HCT116 (cell line): ENCODE measurements around the gene ERCC5. TPM values are rescaled to one million over a fixed set of nuclear protein-coding genes. Genes with fewer than 3 reads are reported as not detected.

ENCODE experiments used
- ATAC-seq: fragments of 200-7000 bp; cut with Tn5 transposase; 2 replicates; pipeline ENCODE4 v1.9.1; 2020; ENCODE audit warnings: mild to moderate bottlenecking, moderate library complexity
- BruUV-seq: library from RNA; stranded (reverse); fragments of 400-500 nt; replicated peaks from 2 replicates; lab custom pipeline; 2021; lab: Mats Ljungman, UMichigan
- CTCF ChIA-PET: fragments of 300-600 bp; sonication (Branson Sonifier 250); formaldehyde crosslinking; loops from one replicate; lab custom pipeline; 2021; ENCODE audit warnings: antibody characterized with exemption; lab: Charles Lee
- POLR2A ChIA-PET: fragments of 300-600, 350-600 bp; sonication (Branson Sonifier 250); formaldehyde crosslinking; loops from one replicate; lab custom pipeline; 2021; ENCODE audit warnings: antibody characterized with exemption; lab: Charles Lee
- RAD21 ChIA-PET, 2 experiments: fragments of 300-600 bp; sonication (Branson Sonifier 250); formaldehyde crosslinking; loops; one replicate each; lab custom pipeline; 2023; ENCODE audit warnings: low total read pairs in 2 of 2; ENCODE audit not compliant: uncharacterized antibody in 2 of 2, unreplicated experiment in 2 of 2, low non-redundant PET in 1 of 2; lab: Charles Lee
- DNase-seq: peaks from one replicate; pipeline ENCODE4 v3.0.0-alpha.2; 2010; ENCODE audit warnings: low read depth, low spot score
- H2AFZ ChIP-seq: fragments of 200-600 bp; shearing (Covaris generic), sonication (generic); 2 replicates; pipeline ENCODE4 v1.6.1; 2017; ENCODE audit warnings: low read depth, mixed run types, mixed read lengths, antibody characterized with exemption, low read length; ENCODE audit not compliant: poor library complexity, severe bottlenecking
- H3K27ac ChIP-seq: 2 replicates; pipeline ENCODE4 v1.5.1; 2012; ENCODE audit warnings: low read depth, low read length
- H3K27me3 ChIP-seq: fragments of 200-600 bp; sonication (generic); 2 replicates; pipeline ENCODE4 v1.6.1; 2016; ENCODE audit warnings: mixed run types, low read length, mixed read lengths; ENCODE audit not compliant: insufficient read depth
- H3K36me3 ChIP-seq, 2 experiments: fragments of 200-500 bp in 1 of 2; fragments of 200-600 bp in 1 of 2; sonication (Bioruptor generic) in 1 of 2; sonication (generic) in 1 of 2; 2 replicates each; pipeline versions ENCODE4 v1.5.1 to v1.6.1; 2014 to 2016; ENCODE audit warnings: low read length in 2 of 2, inconsistent platforms in 1 of 2, mixed read lengths in 1 of 2, mixed run types in 1 of 2; ENCODE audit not compliant: insufficient read depth in 2 of 2, control insufficient read depth in 1 of 2
- H3K4me1 ChIP-seq, 2 experiments: fragments of 200-600 bp in 1 of 2; sonication (generic) in 1 of 2; 2 replicates each; pipeline versions ENCODE4 v1.5.1 to v1.6.1; 2012 to 2017; ENCODE audit warnings: low read length in 2 of 2, inconsistent platforms in 1 of 2, mild to moderate bottlenecking in 1 of 2, mixed read lengths in 1 of 2, mixed run types in 1 of 2, moderate library complexity in 1 of 2; ENCODE audit not compliant: insufficient read depth in 2 of 2, control insufficient read depth in 1 of 2
- H3K4me2 ChIP-seq: fragments of 200-600 bp; sonication (generic); 2 replicates; pipeline ENCODE4 v1.6.1; 2017; ENCODE audit warnings: mixed run types, low read length, mixed read lengths
- H3K4me3 ChIP-seq, 2 experiments: fragments of 200-600 bp in 1 of 2; sonication (generic) in 1 of 2; replicated peaks in 1 of 2; 2 replicates each; pipeline ENCODE4 v1.5.1; 2011 to 2016; ENCODE audit warnings: low read length in 2 of 2, control low read depth in 1 of 2, low read depth in 1 of 2, mild to moderate bottlenecking in 1 of 2, mixed read lengths in 1 of 2, mixed run types in 1 of 2
- H3K79me2 ChIP-seq: fragments of 200-600 bp; sonication (generic); 2 replicates; pipeline ENCODE4 v1.6.1; 2017; ENCODE audit warnings: mild to moderate bottlenecking, mixed run types, low read length, moderate library complexity, mixed read lengths; ENCODE audit not compliant: insufficient read depth
- H3K9ac ChIP-seq: fragments of 200-600 bp; sonication (generic); 2 replicates; pipeline ENCODE4 v1.6.1; 2016; ENCODE audit warnings: low read length, mixed read lengths
- H3K9me2 ChIP-seq: fragments of 200-600 bp; sonication (generic), shearing (Covaris generic); 2 replicates; pipeline ENCODE4 v1.6.1; 2017; ENCODE audit warnings: mixed run types, mild to moderate bottlenecking, moderate library complexity; ENCODE audit not compliant: insufficient read depth
- H3K9me3 ChIP-seq, 2 experiments: fragments of 200-500 bp in 1 of 2; fragments of 200-600 bp in 1 of 2; sonication (Bioruptor generic) in 1 of 2; sonication (generic) in 1 of 2; 2 replicates each; pipeline ENCODE4 v1.6.1; 2014 to 2017; ENCODE audit warnings: low read length in 2 of 2, mixed read lengths in 2 of 2, inconsistent platforms in 1 of 2, low read depth in 1 of 2, mild to moderate bottlenecking in 1 of 2, mixed run types in 1 of 2, moderate library complexity in 1 of 2; ENCODE audit not compliant: control insufficient read depth in 1 of 2, insufficient read depth in 1 of 2
- H4K20me1 ChIP-seq: fragments of 200-600 bp; sonication (generic), shearing (Covaris generic); 2 replicates; pipeline ENCODE4 v1.6.1; 2017; ENCODE audit warnings: mixed run types, mild to moderate bottlenecking, moderate library complexity; ENCODE audit not compliant: insufficient read depth
- CEBPB ChIP-seq: IDR thresholded peaks from 2 replicates; pipeline ENCODE4 v1.6.1; 2012; ENCODE audit warnings: low read depth
- CTCF ChIP-seq, 3 experiments: fragments of 200-600 bp in 1 of 3; sonication (generic) in 1 of 3; IDR thresholded peaks in 2 of 3; conservative IDR thresholded peaks in 1 of 3; 2 replicates each; pipeline ENCODE4 v1.5.1; 2012 to 2017; ENCODE audit warnings: low read depth in 2 of 3, low read length in 2 of 3, antibody characterized with exemption in 1 of 3, borderline replicate concordance in 1 of 3, control low read depth in 1 of 3, mild to moderate bottlenecking in 1 of 3, mixed read lengths in 1 of 3, mixed run types in 1 of 3, moderate library complexity in 1 of 3; ENCODE audit not compliant: insufficient read depth in 1 of 3
- EGR1 ChIP-seq: IDR thresholded peaks from 2 replicates; pipeline ENCODE4 v1.6.1; 2012; ENCODE audit warnings: low read depth
- ELF1 ChIP-seq: IDR thresholded peaks from 2 replicates; pipeline ENCODE4 v1.6.1; 2012; ENCODE audit warnings: low read depth, borderline replicate concordance
- EZH2phosphoT487 ChIP-seq: fragments of 200-600 bp; IDR thresholded peaks from 2 replicates; pipeline ENCODE4 v1.6.1; 2018; ENCODE audit warnings: antibody characterized with exemption, borderline replicate concordance
- FOSL1 ChIP-seq: IDR thresholded peaks from 2 replicates; pipeline ENCODE4 v1.6.1; 2012; ENCODE audit warnings: low read depth
- JUND ChIP-seq: IDR thresholded peaks from 2 replicates; pipeline ENCODE4 v1.6.1; 2012
- MAX ChIP-seq: IDR thresholded peaks from 2 replicates; pipeline ENCODE4 v1.6.1; 2012
- SIN3A ChIP-seq: IDR thresholded peaks from 2 replicates; pipeline ENCODE4 v1.6.1; 2012; ENCODE audit warnings: low read depth
- SRF ChIP-seq: IDR thresholded peaks from 2 replicates; pipeline ENCODE4 v1.6.1; 2012; ENCODE audit warnings: low read depth
- YY1 ChIP-seq: IDR thresholded peaks from 2 replicates; pipeline ENCODE4 v1.6.1; 2011; ENCODE audit warnings: low read length, low read depth, moderate library complexity, mild to moderate bottlenecking; ENCODE audit not compliant: insufficient replicate concordance; ENCODE audit errors: extremely low read depth
- ZBTB33 ChIP-seq: IDR thresholded peaks from 2 replicates; pipeline ENCODE4 v1.6.1; 2011; ENCODE audit warnings: mild to moderate bottlenecking, low read length, moderate library complexity; ENCODE audit not compliant: insufficient replicate concordance; ENCODE audit errors: extremely low read depth
- intact Hi-C: fragments of 100-400 bp; cut with micrococcal nuclease; formaldehyde crosslinking; loops from 2 replicates; pipeline ENCODE4 v1.10.0; 2022
- total RNA-seq: library from RNA; stranded (reverse); gene quantifications from one replicate; pipeline ENCODE4 v1.2.1, GENCODE V29; 2021; ENCODE audit not compliant: unreplicated experiment

ERCC5 gene
- total RNA-seq, 1 experiment from 2014 or later, result 25.6 TPM

- ChIA-PET POLR2A (interaction anchor here (1.5 kb wide), 1 partner anchor 11 kb away, joined by 3 read pairs; the partner anchor contains the start of gene ERCC5), CTCF (interaction anchor here (1.2 kb wide), 1 partner anchor 278 kb away, joined by 3 read pairs; no protein-coding TSS in a partner anchor), RAD21 (no interaction called here)
- DNase-seq (no peak), ATAC-seq (no peak)
- Histone ChIP-seq H3K79me2 (no peaks in the 10 kb centered on the region), H3K4me1 (no peaks in the 10 kb centered on the region), H3K9me2 (no peaks in the 10 kb centered on the region), H3K9ac (no peak overlapping the region), H3K9me3 (no peaks in the 10 kb centered on the region), H3K27ac (no peak overlapping the region), H2AFZ (no peak overlapping the region), H4K20me1 (no peaks in the 10 kb centered on the region), H3K4me3 (no peak overlapping the region), H3K4me2 (no peak overlapping the region), H3K36me3 (peaks cover 17 to 33% of the 10 kb centered on the region in 2 experiments), H3K27me3 (no peaks in the 10 kb centered on the region)
- TF ChIP-seq ELF1 (no peak), YY1 (no peak), SIN3A (no peak), EGR1 (no peak), JUND (no peak), ZBTB33 (no peak)
- intact Hi-C loops, result no loop called here
- BruUV-seq, result no TSS peak
These were observed 10.7 kb downstream of the ERCC5 start for GRCh38 chr13:102856557-102856956.

GRCh38 chr13:102862624-102863210 is 16.9 kb downstream of the ERCC5 start:
- H3K9me3 ChIP-seq, result no peaks in the 10 kb centered on the region
- ChIA-PET RAD21 (no interaction called here), CTCF (interaction anchor here (1.0 kb wide), 1 partner anchor 8 kb away, joined by 4 read pairs; no protein-coding TSS in a partner anchor), POLR2A (no interaction called here)
- no peaks in the 10 kb centered on the region for H4K20me1 ChIP-seq
- BruUV-seq, result no TSS peak
- no peaks in the 10 kb centered on the region for H3K4me1 ChIP-seq
- no peaks in the 10 kb centered on the region for H3K9me2 ChIP-seq
- H3K36me3 ChIP-seq, result peaks cover 25 to 68% of the 10 kb centered on the region in 2 experiments
- H3K27ac ChIP-seq, result no peak overlapping the region
- no peaks in the 10 kb centered on the region for H3K27me3 ChIP-seq
- ATAC-seq (no peak), DNase-seq (no peak)
- H3K4me2 ChIP-seq, result no peak overlapping the region
- no peak overlapping the region for H3K4me3 ChIP-seq
- H2AFZ ChIP-seq, result no peak overlapping the region
- no peaks in the 10 kb centered on the region for H3K79me2 ChIP-seq
- intact Hi-C loops, result no loop called here
- no peak overlapping the region for H3K9ac ChIP-seq
- no peak for TF ChIP-seq CTCF (IDR thresholded peaks at IDR 0.05 in 2 of 3, conservative IDR thresholded peaks at IDR 0.05 in 1 of 3; ENCODE audit: borderline replicate concordance in 1 of 3, insufficient read depth in 1 of 3, low read depth in 2 of 3, low read length in 2 of 3)
- TF ChIP-seq SRF, result no peak
- no peak for TF ChIP-seq FOSL1
- TF ChIP-seq EZH2phosphoT487, result no peak
- no peak for TF ChIP-seq YY1
- no peak for TF ChIP-seq MAX
- TF ChIP-seq EGR1, result no peak
- no peak for TF ChIP-seq CEBPB
